Esophagus (tissue), 2 donors: ENCODE data around the gene FUT8. TPM values are rescaled to one million over a fixed set of nuclear protein-coding genes. Genes with fewer than 3 reads are reported as not detected.

ENCODE experiments used
- H3K27ac ChIP-seq, 2 donors: one replicate each; pipeline ENCODE4 v1.5.1; 2013; ENCODE audit warnings: low read depth in 2 of 2, mild to moderate bottlenecking in 2 of 2, inconsistent platforms in 1 of 2, low read length in 1 of 2, moderate library complexity in 1 of 2
- H3K27me3 ChIP-seq, 2 donors: one replicate each; pipeline ENCODE4 v1.6.1; 2013; ENCODE audit warnings: low read length in 2 of 2, control low read depth in 1 of 2, mild to moderate bottlenecking in 1 of 2; ENCODE audit not compliant: insufficient read depth in 2 of 2, control insufficient read depth in 1 of 2
- H3K36me3 ChIP-seq, 2 donors: one replicate each; pipeline ENCODE4 v1.6.1; 2013; ENCODE audit warnings: low read length in 1 of 2; ENCODE audit not compliant: control insufficient read depth in 2 of 2, insufficient read depth in 2 of 2
- H3K4me1 ChIP-seq, 2 donors: one replicate each; pipeline ENCODE4 v1.6.1; 2013; ENCODE audit warnings: low read length in 1 of 2; ENCODE audit not compliant: control insufficient read depth in 2 of 2, insufficient read depth in 2 of 2
- H3K4me3 ChIP-seq, 2 donors: one replicate each; pipeline ENCODE4 v1.5.1; 2013; ENCODE audit warnings: low read length in 2 of 2, mild to moderate bottlenecking in 2 of 2, low read depth in 1 of 2, moderate library complexity in 1 of 2
- H3K9me3 ChIP-seq, 2 donors: one replicate each; pipeline ENCODE4 v1.6.1; 2013; ENCODE audit warnings: mild to moderate bottlenecking in 2 of 2, low read depth in 1 of 2, low read length in 1 of 2, moderate library complexity in 1 of 2; ENCODE audit not compliant: control insufficient read depth in 2 of 2, insufficient read depth in 1 of 2
- WGBS, 2 donors: extraction: QIAGEN DNeasy Blood & Tissue Kit; methylation state at CpG; one replicate each; pipeline ENCODE4 v1.1.7; 2013; 5-methylcytosine and 5-hydroxymethylcytosine counted together
- polyA plus RNA-seq, 2 donors: library from polyadenylated mRNA; stranded (reverse); fragments of 200-250 nt; gene quantifications; one replicate each; pipeline ENCODE4 v1.2.3, GENCODE V29; 2013
- donor health status: healthy with polysubstance abuse.
- donor health status: Bipolar disorder and iron deficiency.

The FUT8 gene
- polyA plus RNA-seq, 2 donors, result 2.5 to 3.4 TPM

DNA sequence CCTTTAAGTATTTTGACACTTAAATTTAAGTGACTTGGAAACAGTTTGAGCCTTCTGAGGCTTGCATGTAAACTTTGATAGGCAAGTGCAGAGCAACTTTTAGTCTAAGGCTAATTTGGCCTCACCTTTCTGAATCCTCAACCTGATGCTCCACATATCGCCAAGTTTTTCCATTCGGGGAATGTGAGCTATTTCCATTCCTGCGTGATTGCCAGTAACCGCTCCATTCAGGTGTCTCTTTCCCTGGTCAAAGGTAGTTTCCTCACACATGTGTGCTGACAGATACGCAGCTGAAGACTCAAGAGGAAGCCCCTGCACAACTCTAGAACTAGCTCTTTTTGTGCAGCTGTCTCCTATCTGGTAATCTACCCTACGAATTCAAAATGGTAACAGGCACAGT lies 25.4 kb upstream of the FUT8 start:
- no peaks in the 10 kb centered on the region for H3K36me3 ChIP-seq
- no peak overlapping the region for H3K27ac ChIP-seq
- H3K27me3 ChIP-seq, result no peaks in the 10 kb centered on the region
- H3K4me1 ChIP-seq, result no peaks in the 10 kb centered on the region
- H3K4me3 ChIP-seq, result no peak overlapping the region
- no peaks in the 10 kb centered on the region for H3K9me3 ChIP-seq
- 91 to 94% methylated on average over 6 of the region's 6 CpGs for WGBS, 2 donors

DNA sequence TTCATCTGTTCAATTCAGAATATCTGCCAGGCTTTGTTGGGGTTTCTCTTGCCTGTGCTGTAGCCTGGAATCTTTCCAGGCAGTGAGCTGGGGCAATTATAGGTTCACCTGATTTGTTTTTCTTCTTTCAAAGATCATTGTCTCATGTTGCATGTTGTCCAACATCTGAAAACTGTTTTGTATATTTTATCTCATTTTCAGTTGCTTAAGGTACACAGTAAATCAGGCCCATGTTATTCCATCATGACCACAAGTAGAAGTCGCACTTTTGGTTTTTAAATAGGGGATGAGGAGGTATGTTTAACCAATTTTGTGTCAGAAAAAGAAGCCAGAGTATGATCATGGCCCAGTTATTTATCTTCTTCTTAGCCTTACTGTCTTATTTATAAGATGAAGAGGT lies 24.9 kb upstream of the FUT8 start:
- no peaks in the 10 kb centered on the region for H3K4me1 ChIP-seq
- no peak overlapping the region for H3K27ac ChIP-seq
- no peaks in the 10 kb centered on the region for H3K36me3 ChIP-seq
- no peaks in the 10 kb centered on the region for H3K9me3 ChIP-seq
- H3K4me3 ChIP-seq, result no peak overlapping the region
- 96 to 97% methylated on average over 1 of the region's 1 CpG for WGBS, 2 donors
- H3K27me3 ChIP-seq, result no peaks in the 10 kb centered on the region

DNA sequence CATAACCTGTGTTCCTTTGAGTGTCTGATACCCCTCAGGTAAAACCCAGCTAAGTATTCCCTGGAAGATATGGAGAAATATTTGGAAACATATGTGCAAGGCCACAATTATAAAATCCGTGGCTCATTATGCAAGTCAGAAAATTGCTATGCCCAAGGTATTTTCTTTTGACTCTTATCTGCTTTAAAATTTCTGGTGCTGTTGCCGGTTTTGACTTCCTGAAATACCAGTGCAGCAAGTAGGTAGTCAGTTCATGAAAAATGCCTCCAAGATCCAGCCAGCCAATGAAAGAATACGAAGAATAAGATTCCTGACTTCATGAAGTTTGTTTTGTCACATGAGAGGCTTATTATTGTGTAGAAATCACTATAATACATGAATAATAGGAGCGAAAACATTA lies 20.2 kb upstream of the FUT8 start:
- 60 to 62% methylated on average over 4 of the region's 4 CpGs for WGBS, 2 donors

DNA sequence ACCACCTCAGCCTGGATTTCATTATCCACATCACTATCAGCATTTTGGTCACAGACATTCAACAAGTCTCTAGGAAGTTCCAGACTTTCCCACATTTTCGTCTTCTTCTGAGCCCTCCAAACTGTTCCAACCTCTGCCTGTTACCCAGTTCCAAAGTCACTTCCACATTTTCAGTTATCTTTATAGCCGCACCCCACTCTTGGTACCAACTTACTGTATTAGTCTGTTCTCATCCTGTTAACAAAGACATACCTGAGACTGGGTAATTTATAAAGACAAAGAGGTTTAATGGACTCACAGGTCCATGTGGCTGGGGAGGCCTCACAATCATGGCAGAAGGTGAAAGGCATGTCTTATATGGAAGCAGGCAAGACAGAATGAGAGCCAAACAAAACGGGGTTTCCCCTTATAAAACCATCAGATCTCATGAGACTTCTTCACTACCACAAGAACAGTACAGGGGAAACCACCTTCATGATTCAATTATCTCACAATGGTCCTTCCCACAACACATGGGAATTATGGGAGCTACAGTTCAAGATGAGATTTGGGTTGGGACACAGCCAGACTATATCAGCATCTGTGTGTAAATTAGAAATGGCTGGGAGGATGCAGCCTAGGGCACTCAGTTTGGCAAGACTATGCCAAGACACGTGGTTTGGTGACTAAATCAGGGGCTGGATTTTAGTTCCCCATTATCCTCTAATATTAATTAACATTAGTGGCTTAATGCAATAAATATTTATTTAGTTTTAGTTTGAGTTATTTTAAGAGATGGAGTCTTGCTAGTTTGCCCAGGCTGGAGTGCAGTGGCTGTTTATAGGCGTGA lies 16.2 kb upstream of the FUT8 start:
- H3K9me3 ChIP-seq, result peaks cover 7 to 8% of the 10 kb centered on the region in 2 donors
- H3K27ac ChIP-seq, result no peak overlapping the region
- no peak overlapping the region for H3K4me3 ChIP-seq
- 70 to 72% methylated on average over 5 of the region's 5 CpGs for WGBS, 2 donors
- H3K36me3 ChIP-seq, result no peaks in the 10 kb centered on the region
- no peaks in the 10 kb centered on the region for H3K27me3 ChIP-seq
- no peaks in the 10 kb centered on the region for H3K4me1 ChIP-seq

More for the DNA sequence above, 20.2 kb upstream of the FUT8 start:
- H3K4me3 ChIP-seq, result no peak overlapping the region
- H3K27ac ChIP-seq, result no peak overlapping the region
- H3K9me3 ChIP-seq, result peaks cover 7 to 8% of the 10 kb centered on the region in 2 donors
- no peaks in the 10 kb centered on the region for H3K36me3 ChIP-seq
- no peaks in the 10 kb centered on the region for H3K27me3 ChIP-seq
- H3K4me1 ChIP-seq, result no peaks in the 10 kb centered on the region

DNA sequence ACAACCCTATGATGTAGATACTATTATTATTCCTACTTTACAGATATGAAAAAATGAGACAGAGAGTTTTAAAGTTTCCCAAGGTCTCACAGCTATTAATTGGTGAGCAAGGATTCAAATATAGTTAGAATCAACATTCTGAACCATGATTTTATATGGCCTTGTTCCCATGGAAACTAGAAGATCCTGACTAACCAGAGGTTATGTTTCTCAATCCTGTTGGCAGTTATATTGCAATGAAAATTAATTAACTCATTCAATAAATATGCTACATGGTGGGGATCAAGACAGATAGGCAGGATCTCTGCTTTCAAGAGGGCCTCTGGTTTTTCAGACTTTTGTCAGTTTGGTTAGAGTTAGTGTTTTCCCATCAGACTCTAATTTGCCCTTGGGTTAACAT lies 9.3 kb upstream of the FUT8 start:
- Histone ChIP-seq H3K4me1 (no peaks in the 10 kb centered on the region), H3K4me3 (no peak overlapping the region), H3K36me3 (no peaks in the 10 kb centered on the region), H3K27me3 (no peaks in the 10 kb centered on the region), H3K9me3 (no peaks in the 10 kb centered on the region), H3K27ac (no peak overlapping the region)

DNA sequence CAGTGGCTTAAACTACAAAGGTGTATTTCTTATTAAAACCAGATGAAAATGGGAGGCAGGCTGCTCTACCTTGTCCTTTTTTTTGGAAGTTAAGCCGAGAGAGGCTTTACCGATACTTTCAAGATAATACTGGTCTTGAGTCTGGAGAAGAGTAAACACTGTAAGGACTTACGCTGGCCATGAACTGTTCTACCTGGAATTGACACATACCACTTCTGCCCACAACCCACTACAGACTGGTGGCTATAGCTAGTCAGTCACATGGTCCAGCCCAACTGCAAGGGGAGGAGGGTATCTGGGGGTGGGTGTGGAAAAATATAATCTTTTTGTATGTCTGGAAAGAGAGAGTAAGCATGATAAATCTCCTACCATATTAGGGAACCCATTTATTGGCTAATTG lies 4.4 kb upstream of the FUT8 start:
- H3K27ac ChIP-seq, result no peak overlapping the region

DNA sequence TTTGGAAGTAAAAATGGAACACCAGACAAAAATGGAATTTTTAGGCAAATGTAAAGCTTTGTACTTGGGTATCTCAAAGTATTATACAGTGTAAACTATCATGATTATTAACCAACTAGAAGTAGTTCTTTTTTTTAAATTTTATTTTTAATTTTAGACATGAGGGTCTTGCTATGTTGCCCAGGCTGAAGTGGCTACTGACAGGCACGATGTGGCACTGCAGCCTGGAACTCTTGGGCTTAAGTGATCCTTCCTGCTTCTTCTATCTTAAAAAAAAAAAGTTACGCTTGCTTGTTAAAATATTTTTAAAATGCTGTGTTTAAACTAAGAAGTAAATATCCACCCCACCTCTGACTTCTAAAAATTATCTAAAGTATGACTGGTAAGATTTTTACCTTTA lies 1.9 kb upstream of the FUT8 start:
- H3K4me3 ChIP-seq, result no peak overlapping the region
- no peak overlapping the region for H3K27ac ChIP-seq
- 94 to 95% methylated on average over 2 of the region's 2 CpGs for WGBS, 2 donors
- H3K27me3 ChIP-seq, result no peaks in the 10 kb centered on the region
- no peaks in the 10 kb centered on the region for H3K36me3 ChIP-seq
- H3K4me1 ChIP-seq, result no peaks in the 10 kb centered on the region
- H3K9me3 ChIP-seq, result no peaks in the 10 kb centered on the region

More for the DNA sequence above, 4.4 kb upstream of the FUT8 start:
- Histone ChIP-seq H3K4me1 (no peaks in the 10 kb centered on the region), H3K4me3 (no peak overlapping the region), H3K9me3 (no peaks in the 10 kb centered on the region), H3K36me3 (no peaks in the 10 kb centered on the region), H3K27me3 (no peaks in the 10 kb centered on the region)
- WGBS, 2 donors, result 87 to 88% methylated on average over 3 of the region's 3 CpGs

DNA sequence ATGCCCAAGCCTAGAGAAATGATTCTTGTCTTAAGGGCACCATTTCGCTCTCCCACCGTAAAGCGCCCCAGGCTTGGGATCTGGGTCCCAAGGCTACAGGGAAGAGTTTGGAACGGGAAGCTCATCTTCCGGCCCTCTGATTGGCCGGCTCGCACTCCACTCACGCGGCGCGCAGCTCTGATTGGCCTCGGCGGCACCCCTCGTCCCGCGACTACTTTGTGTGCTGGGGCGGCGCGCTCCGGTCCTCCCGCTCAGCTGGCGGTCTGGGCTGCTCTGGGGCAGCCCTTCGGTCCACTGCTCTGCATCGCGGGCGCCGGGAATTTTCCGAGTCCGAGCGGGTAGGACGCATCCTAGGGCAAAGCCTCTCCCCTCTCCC lies 886 bp upstream of the FUT8 start:
- Histone ChIP-seq H3K36me3 (no peaks in the 10 kb centered on the region), H3K27me3 (no peaks in the 10 kb centered on the region), H3K9me3 (no peaks in the 10 kb centered on the region), H3K27ac (peak overlapping the region; percentile 94 to 97), H3K4me3 (peak overlapping the region; percentile 83 to 89), H3K4me1 (no peaks in the 10 kb centered on the region)
- 0% methylated on average over 31 of the region's 31 CpGs for WGBS, 2 donors

DNA sequence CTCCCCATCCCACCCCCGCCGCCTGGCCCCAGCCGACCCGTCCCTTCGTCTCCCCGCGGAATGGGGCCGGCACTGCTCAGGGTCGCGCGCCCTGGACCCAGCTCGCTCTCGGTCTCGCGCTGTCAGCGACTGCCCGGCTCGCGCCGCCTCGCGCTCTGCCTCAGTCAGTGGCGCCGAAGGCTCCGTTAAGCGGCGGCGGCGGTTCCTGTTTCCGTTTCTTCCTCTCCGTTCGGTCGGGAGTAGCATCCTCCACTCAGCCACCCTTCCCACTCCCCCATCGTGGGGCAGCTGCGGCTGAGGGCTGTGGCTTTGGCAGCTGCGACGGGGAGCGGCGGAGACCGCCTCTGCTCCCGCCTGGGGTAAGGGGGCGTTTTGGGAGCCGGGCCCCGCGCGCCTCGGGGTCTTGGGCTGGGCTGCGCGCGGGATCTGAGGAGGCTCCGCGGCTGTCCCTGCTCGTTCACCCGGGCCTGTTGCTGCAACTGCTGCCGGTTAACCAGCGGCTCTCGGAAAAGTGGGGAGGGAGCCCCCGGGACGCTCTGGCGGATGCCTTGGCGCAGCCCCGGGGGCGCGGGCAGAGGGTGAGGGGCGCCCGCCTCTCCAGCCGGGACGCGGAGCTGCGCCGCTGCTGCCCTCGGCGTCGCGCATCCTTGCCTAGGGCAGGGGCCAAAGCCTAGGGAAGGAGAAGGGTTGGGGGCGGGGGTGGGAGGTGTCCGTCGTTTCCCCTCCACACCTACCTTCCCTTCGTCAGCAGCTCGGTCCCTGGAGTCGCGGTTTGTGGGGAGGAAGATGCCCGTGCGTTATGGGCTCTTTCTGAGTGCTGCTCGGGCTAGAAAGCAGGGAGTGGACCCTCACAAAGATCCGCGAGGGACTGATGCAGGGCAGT lies 567 bp downstream of the FUT8 start:
- 0% methylated on average over 75 to 87 of the region's 87 CpGs for WGBS, 2 donors
- Histone ChIP-seq H3K36me3 (no peaks in the 10 kb centered on the region), H3K4me3 (peak overlapping the region; percentile 83 to 89), H3K27ac (peak overlapping the region; percentile 94 to 97), H3K27me3 (no peaks in the 10 kb centered on the region), H3K4me1 (no peaks in the 10 kb centered on the region), H3K9me3 (no peaks in the 10 kb centered on the region)
